Activated CD8-positive, alpha-beta T cell treated with anti-CD3 and anti-CD28 coated beads for 36 hours (primary cell): Measurements from ENCODE around the gene IL19. TPM values are rescaled to one million over a fixed set of nuclear protein-coding genes. Genes with fewer than 3 reads are reported as not detected.
A peak's percentile ranks its signal among the peaks of the same experiment; 100 is the strongest.

Experiments used
- ATAC-seq: fragments of 200-7000 bp; cut with Tn5 transposase; one replicate; pipeline ENCODE4 v1.10.0; 2021; ENCODE audit warnings: mild to moderate bottlenecking, moderate library complexity
- CTCF ChIA-PET: fragments of 350-600 bp; sonication (Branson Sonifier 250); formaldehyde crosslinking; loops from one replicate; lab custom pipeline; 2021; ENCODE audit warnings: antibody characterized with exemption; lab: Charles Lee
- POLR2A ChIA-PET: fragments of 350-600 bp; sonication (Branson Sonifier 250); formaldehyde crosslinking; loops from one replicate; lab custom pipeline; 2021; ENCODE audit warnings: antibody characterized with exemption; lab: Charles Lee
- DNase-seq: peaks from one replicate; pipeline ENCODE4 v3.0.0-alpha.2; 2020
- H3K27ac Mint-ChIP-seq: one replicate; pipeline ENCODE4 v1.8.0; 2021; ENCODE audit warnings: mild to moderate bottlenecking, mixed read lengths
- H3K27me3 Mint-ChIP-seq: one replicate; pipeline ENCODE4 v1.8.0; 2021; ENCODE audit warnings: mixed read lengths
- H3K36me3 Mint-ChIP-seq: one replicate; pipeline ENCODE4 v1.8.0; 2021; ENCODE audit warnings: low read depth, mixed read lengths
- H3K4me1 Mint-ChIP-seq: one replicate; pipeline ENCODE4 v1.8.0; 2021; ENCODE audit warnings: low read depth, mixed read lengths
- H3K4me3 Mint-ChIP-seq: one replicate; pipeline ENCODE4 v1.8.0; 2021; ENCODE audit warnings: mild to moderate bottlenecking, moderate library complexity, mixed read lengths
- H3K9me3 Mint-ChIP-seq: one replicate; pipeline ENCODE4 v1.8.0; 2021; ENCODE audit warnings: mixed read lengths
- intact Hi-C: fragments of 100-400 bp; cut with micrococcal nuclease; formaldehyde crosslinking; loops from one replicate; pipeline ENCODE4 v1.10.0; 2022
- total RNA-seq, 2 experiments: library from RNA; stranded (reverse); gene quantifications; one replicate each; pipeline ENCODE4 v1.2.3, GENCODE V29; 2021
- TF ChIP-seq, protein P1 (sequence below): fragments of 200-600 bp; IDR thresholded peaks from one replicate; pipeline ENCODE4 v1.8.0; 2022; ENCODE audit warnings: antibody characterized with exemption, mild to moderate bottlenecking

IL19 gene
- total RNA-seq, 2 experiments from 2014 or later = not detected

DNA sequence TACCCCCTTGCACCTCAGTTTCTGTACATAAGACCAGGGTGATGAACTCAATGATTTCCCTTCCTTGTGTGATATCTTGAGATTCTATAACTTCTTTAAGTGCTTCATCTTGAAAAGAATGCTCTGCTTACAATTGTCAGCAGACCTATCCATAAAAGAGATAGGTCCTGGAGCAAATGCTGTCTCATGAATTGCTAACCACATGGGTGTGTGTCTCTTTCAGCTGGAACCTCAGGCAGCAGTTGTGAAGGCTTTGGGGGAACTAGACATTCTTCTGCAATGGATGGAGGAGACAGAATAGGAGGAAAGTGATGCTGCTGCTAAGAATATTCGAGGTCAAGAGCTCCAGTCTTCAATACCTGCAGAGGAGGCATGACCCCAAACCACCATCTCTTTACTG, 97.7 kb downstream of the IL19 start:
- H3K36me3 Mint-ChIP-seq = no peaks in the 10 kb centered on the region
- POLR2A ChIA-PET = interaction anchor here (1.4 kb wide), 1 partner anchor 29 kb away, joined by 3 read pairs; the partner anchor contains the start of gene IL24
- CTCF ChIA-PET = interaction anchor here (0.8 to 6.5 kb wide), 9 partner anchors 10 to 128 kb away, joined by 3 to 100 read pairs (median 4); no protein-coding TSS in a partner anchor
- DNase-seq = no peak
- TF ChIP-seq, protein P1, sequence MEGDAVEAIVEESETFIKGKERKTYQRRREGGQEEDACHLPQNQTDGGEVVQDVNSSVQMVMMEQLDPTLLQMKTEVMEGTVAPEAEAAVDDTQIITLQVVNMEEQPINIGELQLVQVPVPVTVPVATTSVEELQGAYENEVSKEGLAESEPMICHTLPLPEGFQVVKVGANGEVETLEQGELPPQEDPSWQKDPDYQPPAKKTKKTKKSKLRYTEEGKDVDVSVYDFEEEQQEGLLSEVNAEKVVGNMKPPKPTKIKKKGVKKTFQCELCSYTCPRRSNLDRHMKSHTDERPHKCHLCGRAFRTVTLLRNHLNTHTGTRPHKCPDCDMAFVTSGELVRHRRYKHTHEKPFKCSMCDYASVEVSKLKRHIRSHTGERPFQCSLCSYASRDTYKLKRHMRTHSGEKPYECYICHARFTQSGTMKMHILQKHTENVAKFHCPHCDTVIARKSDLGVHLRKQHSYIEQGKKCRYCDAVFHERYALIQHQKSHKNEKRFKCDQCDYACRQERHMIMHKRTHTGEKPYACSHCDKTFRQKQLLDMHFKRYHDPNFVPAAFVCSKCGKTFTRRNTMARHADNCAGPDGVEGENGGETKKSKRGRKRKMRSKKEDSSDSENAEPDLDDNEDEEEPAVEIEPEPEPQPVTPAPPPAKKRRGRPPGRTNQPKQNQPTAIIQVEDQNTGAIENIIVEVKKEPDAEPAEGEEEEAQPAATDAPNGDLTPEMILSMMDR = no peak
- no peak for ATAC-seq
- H3K27me3 Mint-ChIP-seq = no peaks in the 10 kb centered on the region
- no peak overlapping the region for H3K4me3 Mint-ChIP-seq
- intact Hi-C loops = no loop called here
- H3K9me3 Mint-ChIP-seq = peaks cover 3% of the 10 kb centered on the region
- H3K27ac Mint-ChIP-seq = no peak overlapping the region
- peaks cover 12% of the 10 kb centered on the region for H3K4me1 Mint-ChIP-seq

GRCh38 chr1:206872139-206872538, 101.6 kb downstream of the IL19 start:
- POLR2A ChIA-PET = interaction anchor here (0.8 kb wide), 1 partner anchor 48 kb away, joined by 4 read pairs; no protein-coding TSS in a partner anchor
- Mint-ChIP-seq H3K27ac (no peak overlapping the region), H3K4me1 (no peaks in the 10 kb centered on the region), H3K9me3 (peaks cover 17% of the 10 kb centered on the region), H3K4me3 (no peak overlapping the region), H3K36me3 (peaks cover 9% of the 10 kb centered on the region), H3K27me3 (no peaks in the 10 kb centered on the region)
- ATAC-seq (no peak), DNase-seq (no peak)
- TF ChIP-seq, protein P1 = no peak
- CTCF ChIA-PET = interaction anchor here (0.8 to 2.6 kb wide), 10 partner anchors 9 to 145 kb away, joined by 3 to 14 read pairs (median 6); no protein-coding TSS in a partner anchor
- intact Hi-C loops = no loop called here

DNA sequence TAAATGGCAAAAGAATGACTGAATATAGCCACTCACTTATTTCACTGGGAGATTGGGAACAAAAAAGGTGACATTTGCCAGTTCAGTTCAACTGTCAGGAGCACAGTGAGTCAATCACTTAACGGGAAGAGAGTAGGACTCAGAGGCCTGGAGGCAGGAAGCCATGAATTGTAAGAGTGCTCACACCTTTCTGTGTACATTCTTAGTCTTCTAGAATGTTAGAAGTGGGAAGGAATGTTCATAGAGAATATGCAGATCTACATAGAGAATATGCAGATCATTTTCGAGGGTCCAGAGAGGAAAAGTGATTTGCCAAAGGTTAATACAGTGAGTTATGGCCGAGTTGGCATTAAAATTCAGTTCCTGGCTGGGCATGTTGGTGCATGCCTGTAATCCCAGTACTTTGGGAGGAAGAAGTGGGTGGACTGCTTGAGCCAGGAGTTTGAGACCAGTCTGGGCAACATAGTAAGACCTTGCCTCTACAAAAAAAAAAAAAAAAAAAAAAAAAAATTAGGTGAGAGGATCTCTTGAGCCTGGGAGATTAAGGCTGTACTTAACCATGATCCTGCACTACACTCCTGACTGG, 103.1 kb downstream of the IL19 start:
- POLR2A ChIA-PET = no interaction called here
- TF ChIP-seq, protein P1 = no peak
- H3K4me1 Mint-ChIP-seq = no peaks in the 10 kb centered on the region
- peaks cover 27% of the 10 kb centered on the region for H3K9me3 Mint-ChIP-seq
- intact Hi-C loops = no loop called here
- H3K36me3 Mint-ChIP-seq = peaks cover 9% of the 10 kb centered on the region
- no peak for DNase-seq
- ATAC-seq = no peak
- no peaks in the 10 kb centered on the region for H3K27me3 Mint-ChIP-seq
- H3K4me3 Mint-ChIP-seq = no peak overlapping the region
- H3K27ac Mint-ChIP-seq = no peak overlapping the region
- CTCF ChIA-PET = interaction anchor here (0.9 to 1.7 kb wide), 6 partner anchors 8 to 38 kb away, joined by 3 to 11 read pairs (median 5); partner anchors contain the start of gene IL20

GRCh38 chr1:206875752-206876377, 105.3 kb downstream of the IL19 start:
- no peak overlapping the region for H3K27ac Mint-ChIP-seq
- peaks cover 34% of the 10 kb centered on the region for H3K9me3 Mint-ChIP-seq
- H3K4me3 Mint-ChIP-seq = no peak overlapping the region
- peaks cover 3% of the 10 kb centered on the region for H3K4me1 Mint-ChIP-seq
- ChIA-PET CTCF (interaction anchor here (2.3 kb wide), 1 partner anchor 11 kb away, joined by 19 read pairs; the partner anchor contains the start of gene IL20), POLR2A (no interaction called here)
- intact Hi-C loops = no loop called here
- peaks cover 13% of the 10 kb centered on the region for H3K36me3 Mint-ChIP-seq
- DNase-seq (no peak), ATAC-seq (no peak)
- TF ChIP-seq, protein P1 = no peak
- H3K27me3 Mint-ChIP-seq = no peaks in the 10 kb centered on the region

DNA sequence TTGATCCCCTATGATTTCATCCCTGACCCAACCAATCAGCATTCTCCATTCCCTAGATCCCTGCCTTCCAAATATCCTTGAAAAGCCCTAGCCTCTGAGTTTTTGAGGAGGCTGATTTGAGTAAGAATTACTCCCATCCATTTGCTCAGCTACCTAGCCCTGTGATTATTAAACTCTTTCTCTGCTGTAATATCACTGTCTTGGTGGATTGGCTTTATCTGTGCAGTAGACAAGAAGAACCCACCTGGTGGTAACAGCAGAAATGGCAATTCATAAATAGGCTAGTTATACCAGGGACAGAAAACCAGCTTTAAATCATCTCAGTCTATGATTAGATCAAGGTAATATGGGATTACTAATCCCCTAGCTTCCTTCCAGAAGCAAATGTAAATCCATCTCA, 107.9 kb downstream of the IL19 start:
- ChIA-PET POLR2A (interaction anchor here (1.6 kb wide), 1 partner anchor 12 kb away, joined by 4 read pairs; no protein-coding TSS in a partner anchor), CTCF (interaction anchor here (0.8 to 5.3 kb wide), 13 partner anchors 10 to 208 kb away, joined by 3 to 40 read pairs (median 4); partner anchors contain the start of gene IL20)
- peaks cover 3% of the 10 kb centered on the region for H3K4me1 Mint-ChIP-seq
- H3K36me3 Mint-ChIP-seq = peaks cover 13% of the 10 kb centered on the region
- no peaks in the 10 kb centered on the region for H3K27me3 Mint-ChIP-seq
- intact Hi-C loops = no loop called here
- H3K4me3 Mint-ChIP-seq = no peak overlapping the region
- peaks cover 31% of the 10 kb centered on the region for H3K9me3 Mint-ChIP-seq
- ATAC-seq (peak; percentile 49), DNase-seq (no peak)
- TF ChIP-seq, protein P1 = no peak
- no peak overlapping the region for H3K27ac Mint-ChIP-seq
